ENCODE results near the gene FZD8.

Gene FZD8

GRCh38 chr10:35606430-35606829 lies 35.7 kb downstream of the FZD8 start:
- Histone ChIP-seq H3K9me3 (ENCODE audit: low read depth, low read length) (no peaks in the 10 kb centered on the region), H3K36me3 (ENCODE audit: insufficient read depth, low read length) (no peaks in the 10 kb centered on the region), H3K9ac (ENCODE audit: insufficient read length) (no peak overlapping the region), H3K27ac (no peak overlapping the region), H3K4me3 (no peak overlapping the region)
- TF ChIP-seq POLR2AphosphoS5 (IDR thresholded peaks at IDR 0.05; ENCODE audit: borderline replicate concordance, low read depth, low read length) (no peak), FOXP2 (optimal IDR thresholded peaks at IDR 0.05; ENCODE audit: control extremely low read depth, extremely low read length, insufficient read depth) (no peak), EZH2 (IDR thresholded peaks at IDR 0.05) (no peak)
- no peak for DNase-seq (ENCODE audit: low read depth, low spot score)

- TF ChIP-seq POLR2AphosphoS5 (IDR thresholded peaks at IDR 0.05; ENCODE audit: borderline replicate concordance, low read depth, low read length), result no peak
- no peak for TF ChIP-seq EZH2 (IDR thresholded peaks at IDR 0.05)
- TF ChIP-seq FOXP2 (optimal IDR thresholded peaks at IDR 0.05; ENCODE audit: control extremely low read depth, extremely low read length, insufficient read depth), result no peak
- no peaks in the 10 kb centered on the region for H3K9me3 ChIP-seq (ENCODE audit: low read depth, low read length)
- H3K36me3 ChIP-seq (ENCODE audit: insufficient read depth, low read length), result no peaks in the 10 kb centered on the region
- no peak within 1 kb of the TSS for H3K9ac ChIP-seq (ENCODE audit: insufficient read length)
- H3K27ac ChIP-seq, result no peak within 1 kb of the TSS
- DNase-seq (ENCODE audit: low read depth, low spot score), result no peak
- H3K4me3 ChIP-seq, result no peak within 1 kb of the TSS
Observed at GRCh38 chr10:35605191-35605590, 36.9 kb downstream of the FZD8 start, which contains the start of gene GJD4. Gene GJD4 (plus strand): TSS chr10:35605341. CDS start chr10:35605568, 227 bp downstream.

GRCh38 chr10:35600193-35600592 lies 41.9 kb downstream of the FZD8 start:
- H3K9me3 ChIP-seq (ENCODE audit: low read depth, low read length), result no peaks in the 10 kb centered on the region
- H3K36me3 ChIP-seq (ENCODE audit: insufficient read depth, low read length), result no peaks in the 10 kb centered on the region
- TF ChIP-seq POLR2AphosphoS5 (IDR thresholded peaks at IDR 0.05; ENCODE audit: borderline replicate concordance, low read depth, low read length) (no peak), FOXP2 (optimal IDR thresholded peaks at IDR 0.05; ENCODE audit: control extremely low read depth, extremely low read length, insufficient read depth) (no peak), EZH2 (IDR thresholded peaks at IDR 0.05) (no peak)
- H3K9ac ChIP-seq (ENCODE audit: insufficient read length), result no peak overlapping the region
- H3K4me3 ChIP-seq, result no peak overlapping the region
- DNase-seq (ENCODE audit: low read depth, low spot score), result no peak
- H3K27ac ChIP-seq, result no peak overlapping the region

- Histone ChIP-seq H3K9ac (ENCODE audit: insufficient read length) (no peak overlapping the region), H3K27ac (no peak overlapping the region), H3K9me3 (ENCODE audit: low read depth, low read length) (no peaks in the 10 kb centered on the region), H3K4me3 (no peak overlapping the region), H3K36me3 (ENCODE audit: insufficient read depth, low read length) (no peaks in the 10 kb centered on the region)
- TF ChIP-seq FOXP2 (optimal IDR thresholded peaks at IDR 0.05; ENCODE audit: control extremely low read depth, extremely low read length, insufficient read depth) (no peak), EZH2 (IDR thresholded peaks at IDR 0.05) (no peak), POLR2AphosphoS5 (IDR thresholded peaks at IDR 0.05; ENCODE audit: borderline replicate concordance, low read depth, low read length) (no peak)
- DNase-seq (ENCODE audit: low read depth, low spot score), result no peak
Observed at GRCh38 chr10:35598379-35598778, 43.7 kb downstream of the FZD8 start.

GRCh38 chr10:35595106-35595505 lies 47.0 kb downstream of the FZD8 start:
- DNase-seq (ENCODE audit: low read depth, low spot score), result no peak
- Histone ChIP-seq H3K4me3 (no peak overlapping the region), H3K9me3 (ENCODE audit: low read depth, low read length) (no peaks in the 10 kb centered on the region), H3K27ac (peak overlapping the region; percentile 81), H3K9ac (ENCODE audit: insufficient read length) (no peak overlapping the region), H3K36me3 (ENCODE audit: insufficient read depth, low read length) (no peaks in the 10 kb centered on the region)
- TF ChIP-seq EZH2 (IDR thresholded peaks at IDR 0.05) (no peak), POLR2AphosphoS5 (IDR thresholded peaks at IDR 0.05; ENCODE audit: borderline replicate concordance, low read depth, low read length) (no peak), FOXP2 (optimal IDR thresholded peaks at IDR 0.05; ENCODE audit: control extremely low read depth, extremely low read length, insufficient read depth) (no peak)

GRCh38 chr10:35594115-35595079 lies 47.7 kb downstream of the FZD8 start:
- TF ChIP-seq POLR2AphosphoS5 (IDR thresholded peaks at IDR 0.05; ENCODE audit: borderline replicate concordance, low read depth, low read length), result no peak
- TF ChIP-seq FOXP2 (optimal IDR thresholded peaks at IDR 0.05; ENCODE audit: control extremely low read depth, extremely low read length, insufficient read depth), result no peak
- TF ChIP-seq EZH2 (IDR thresholded peaks at IDR 0.05), result no peak

GRCh38 chr10:35592441-35592840 lies 49.7 kb downstream of the FZD8 start:
- Histone ChIP-seq H3K9ac (ENCODE audit: insufficient read length) (no peak overlapping the region), H3K36me3 (ENCODE audit: insufficient read depth, low read length) (no peaks in the 10 kb centered on the region), H3K9me3 (ENCODE audit: low read depth, low read length) (no peaks in the 10 kb centered on the region), H3K27ac (no peak overlapping the region), H3K4me3 (no peak overlapping the region)
- no peak for TF ChIP-seq EZH2 (IDR thresholded peaks at IDR 0.05)
- TF ChIP-seq FOXP2 (optimal IDR thresholded peaks at IDR 0.05; ENCODE audit: control extremely low read depth, extremely low read length, insufficient read depth), result no peak
- TF ChIP-seq POLR2AphosphoS5 (IDR thresholded peaks at IDR 0.05; ENCODE audit: borderline replicate concordance, low read depth, low read length), result no peak
- no peak for DNase-seq (ENCODE audit: low read depth, low spot score)

More at GRCh38 chr10:35594115-35595079, 47.7 kb downstream of the FZD8 start:
- H3K4me3 ChIP-seq, result no peak overlapping the region
- no peak overlapping the region for H3K9ac ChIP-seq (ENCODE audit: insufficient read length)
- H3K27ac ChIP-seq, result peak overlapping the region; percentile 81
- no peak for DNase-seq (ENCODE audit: low read depth, low spot score)
- no peaks in the 10 kb centered on the region for H3K36me3 ChIP-seq (ENCODE audit: insufficient read depth, low read length)
- no peaks in the 10 kb centered on the region for H3K9me3 ChIP-seq (ENCODE audit: low read depth, low read length)

- DNase-seq (ENCODE audit: low read depth, low spot score), result no peak
- Histone ChIP-seq H3K36me3 (ENCODE audit: insufficient read depth, low read length) (no peaks in the 10 kb centered on the region), H3K4me3 (no peak overlapping the region), H3K9me3 (ENCODE audit: low read depth, low read length) (no peaks in the 10 kb centered on the region), H3K27ac (no peak overlapping the region), H3K9ac (ENCODE audit: insufficient read length) (no peak overlapping the region)
- no peak for TF ChIP-seq FOXP2 (optimal IDR thresholded peaks at IDR 0.05; ENCODE audit: control extremely low read depth, extremely low read length, insufficient read depth)
- no peak for TF ChIP-seq EZH2 (IDR thresholded peaks at IDR 0.05)
- no peak for TF ChIP-seq POLR2AphosphoS5 (IDR thresholded peaks at IDR 0.05; ENCODE audit: borderline replicate concordance, low read depth, low read length)
Observed at GRCh38 chr10:35588836-35589235, 53.3 kb downstream of the FZD8 start.

All from SK-N-MC (cell line).